Measurements from ENCODE around the gene HOXD8. TPM values are rescaled to one million over a fixed set of nuclear protein-coding genes. Genes with fewer than 3 reads are reported as not detected.

The HOXD8 gene
- total RNA-seq, 1 donor, result 15.5 TPM

GRCh38 chr2:176107731-176108181, 21.7 kb upstream of the HOXD8 start:
- no peak for TF ChIP-seq CTCF (IDR thresholded peaks at IDR 0.05; ENCODE audit: insufficient read depth, low read depth, low read length)
- DNase-seq (ENCODE audit: low read depth), result no peak
- peak overlapping the region; percentile 62 for H3K4me3 ChIP-seq (ENCODE audit: low read depth, low read length)

DNA sequence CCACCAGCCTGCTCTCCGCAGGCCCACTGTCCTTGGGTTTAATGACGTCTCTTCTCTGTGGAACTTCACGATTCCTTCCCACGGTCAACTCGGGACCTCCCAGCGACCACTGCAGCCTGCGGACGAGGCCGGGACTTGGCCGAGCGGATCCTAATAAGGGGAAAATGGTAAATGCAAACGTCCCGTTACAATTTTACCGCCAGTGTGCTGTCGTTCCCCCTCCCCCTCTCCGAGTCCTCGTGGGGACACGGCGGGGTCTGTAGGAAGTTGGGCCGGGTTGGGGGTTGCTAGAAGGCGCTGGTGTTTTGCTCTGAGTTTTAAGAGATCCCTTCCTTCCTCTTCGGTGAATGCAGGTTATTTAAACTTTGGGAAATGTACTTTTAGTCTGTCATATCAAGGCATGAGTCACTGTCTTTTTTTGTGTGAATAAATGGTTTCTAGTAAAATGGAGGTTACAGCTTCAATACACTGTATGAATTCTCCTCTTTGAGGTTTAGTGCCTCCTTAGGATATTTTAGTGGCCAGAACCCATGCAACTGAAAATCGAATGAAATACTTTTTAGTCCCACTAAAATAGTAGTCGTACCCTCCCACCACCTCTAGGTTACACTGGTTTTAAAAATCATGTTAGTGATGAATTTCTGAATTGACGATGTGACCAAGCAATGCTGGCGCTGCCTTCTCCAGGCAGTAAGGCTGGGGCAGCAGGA, 20.2 kb upstream of the HOXD8 start:
- TF ChIP-seq CTCF (IDR thresholded peaks at IDR 0.05; ENCODE audit: insufficient read depth, low read depth, low read length), result no peak
- peak overlapping the region; percentile 62 for H3K4me3 ChIP-seq (ENCODE audit: low read depth, low read length)
- DNase-seq (ENCODE audit: low read depth), result no peak

DNA sequence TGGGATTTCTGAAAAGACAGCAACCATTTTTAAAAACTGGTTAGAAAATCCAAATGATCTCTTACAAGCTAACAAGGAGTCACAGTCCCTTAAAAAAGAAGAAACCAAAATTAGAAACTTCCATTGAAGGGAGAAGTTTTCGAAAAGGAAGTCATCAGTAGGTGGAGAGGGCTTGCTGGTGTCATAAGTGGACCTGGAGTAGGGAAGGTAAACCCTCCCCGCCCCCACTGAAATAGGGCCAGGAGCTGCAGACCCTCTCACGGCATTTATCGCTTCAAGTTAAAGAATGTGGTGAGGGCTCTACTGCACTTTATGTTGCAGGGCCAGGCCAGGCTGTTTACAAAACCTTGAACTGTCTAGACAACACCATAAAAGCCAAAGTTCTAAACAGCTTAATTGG, 19.6 kb upstream of the HOXD8 start:
- TF ChIP-seq CTCF (IDR thresholded peaks at IDR 0.05; ENCODE audit: insufficient read depth, low read depth, low read length), result no peak
- H3K4me3 ChIP-seq (ENCODE audit: low read depth, low read length), result peak overlapping the region; percentile 62
- peak; percentile 15 for DNase-seq (ENCODE audit: low read depth)

DNA sequence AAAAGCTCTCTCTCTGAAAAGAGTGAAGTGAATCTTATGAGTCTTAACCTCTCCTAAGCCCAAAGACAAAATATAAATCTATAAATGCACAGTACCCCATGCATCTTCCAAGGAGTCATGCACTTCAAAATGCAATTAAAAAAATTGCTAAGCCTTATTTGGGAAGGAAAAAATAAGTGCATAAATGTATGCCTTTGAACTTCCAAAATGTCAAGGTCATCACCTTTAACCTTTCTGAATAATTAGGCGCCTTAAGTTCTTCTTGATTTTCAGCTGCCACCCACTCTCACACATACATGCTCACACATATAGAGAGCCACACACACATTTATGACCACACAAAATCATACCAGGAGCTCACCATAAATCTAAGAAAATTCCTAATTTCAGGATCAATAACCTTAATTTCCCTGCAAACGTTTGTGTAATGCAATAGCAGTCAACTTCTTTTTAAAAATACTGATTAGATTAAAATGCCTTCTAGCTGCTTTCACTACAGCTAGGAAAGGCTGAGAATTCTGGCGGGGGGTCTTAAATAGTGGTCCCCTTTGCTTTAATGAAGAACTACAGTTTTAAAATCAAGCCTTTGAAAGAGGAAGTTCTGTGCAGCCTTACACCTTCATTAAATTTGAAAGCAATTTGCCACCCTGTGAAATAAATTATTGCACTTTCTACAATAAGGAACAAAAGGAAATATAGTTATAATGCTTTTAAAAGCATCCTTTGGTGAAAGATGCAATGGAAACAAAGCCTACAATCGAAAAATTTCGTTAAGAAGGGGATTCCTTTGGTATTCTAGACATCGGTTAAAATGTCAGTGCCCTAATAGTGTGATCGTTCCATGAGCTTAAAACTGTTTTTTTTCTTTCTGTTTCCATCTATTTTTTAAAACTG, 18.8 kb upstream of the HOXD8 start:
- H3K4me3 ChIP-seq (ENCODE audit: low read depth, low read length), result peak overlapping the region; percentile 62
- TF ChIP-seq CTCF (IDR thresholded peaks at IDR 0.05; ENCODE audit: insufficient read depth, low read depth, low read length), result no peak
- no peak for DNase-seq (ENCODE audit: low read depth)

GRCh38 chr2:176111309-176111663, 18.2 kb upstream of the HOXD8 start:
- peak; percentile 79 for DNase-seq (ENCODE audit: low read depth)
- TF ChIP-seq CTCF (IDR thresholded peaks at IDR 0.05; ENCODE audit: insufficient read depth, low read depth, low read length), result peak; percentile 74
- peak overlapping the region; percentile 62 for H3K4me3 ChIP-seq (ENCODE audit: low read depth, low read length)

- peak overlapping the region; percentile 62 for H3K4me3 ChIP-seq (ENCODE audit: low read depth, low read length)
- DNase-seq (ENCODE audit: low read depth), result no peak
- no peak for TF ChIP-seq CTCF (IDR thresholded peaks at IDR 0.05; ENCODE audit: insufficient read depth, low read depth, low read length)
Observed at GRCh38 chr2:176111846-176112374, 17.6 kb upstream of the HOXD8 start.
